Activated CD4-positive, CD25-positive, alpha-beta regulatory T cell (primary cell): ENCODE data around the gene PLEKHG4B.

Experiments
- DNase-seq, 4 experiments: peaks; one replicate each; lab custom pipeline; 2025; lab: John Stamatoyannopoulos, UW

The PLEKHG4B gene

DNA sequence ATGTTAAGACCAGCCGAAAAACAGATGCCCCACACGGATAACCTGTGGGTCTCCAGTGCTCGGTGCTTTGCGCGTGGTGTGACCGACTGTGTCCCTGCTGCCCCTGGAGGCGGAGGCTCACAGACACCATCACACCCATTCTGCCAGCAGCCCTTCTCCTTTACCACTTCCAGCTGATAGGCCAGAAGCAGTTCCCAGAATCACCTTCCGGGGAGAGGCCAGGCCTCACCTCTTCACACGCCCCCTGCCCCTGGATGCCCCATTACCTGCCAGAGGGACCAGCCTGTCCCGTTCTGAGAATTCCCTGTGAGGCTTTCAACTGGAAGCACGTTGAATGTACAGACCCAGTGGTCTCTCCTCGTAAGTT is 77.7 kb downstream of the PLEKHG4B start:
- DNase-seq = no peak

DNA sequence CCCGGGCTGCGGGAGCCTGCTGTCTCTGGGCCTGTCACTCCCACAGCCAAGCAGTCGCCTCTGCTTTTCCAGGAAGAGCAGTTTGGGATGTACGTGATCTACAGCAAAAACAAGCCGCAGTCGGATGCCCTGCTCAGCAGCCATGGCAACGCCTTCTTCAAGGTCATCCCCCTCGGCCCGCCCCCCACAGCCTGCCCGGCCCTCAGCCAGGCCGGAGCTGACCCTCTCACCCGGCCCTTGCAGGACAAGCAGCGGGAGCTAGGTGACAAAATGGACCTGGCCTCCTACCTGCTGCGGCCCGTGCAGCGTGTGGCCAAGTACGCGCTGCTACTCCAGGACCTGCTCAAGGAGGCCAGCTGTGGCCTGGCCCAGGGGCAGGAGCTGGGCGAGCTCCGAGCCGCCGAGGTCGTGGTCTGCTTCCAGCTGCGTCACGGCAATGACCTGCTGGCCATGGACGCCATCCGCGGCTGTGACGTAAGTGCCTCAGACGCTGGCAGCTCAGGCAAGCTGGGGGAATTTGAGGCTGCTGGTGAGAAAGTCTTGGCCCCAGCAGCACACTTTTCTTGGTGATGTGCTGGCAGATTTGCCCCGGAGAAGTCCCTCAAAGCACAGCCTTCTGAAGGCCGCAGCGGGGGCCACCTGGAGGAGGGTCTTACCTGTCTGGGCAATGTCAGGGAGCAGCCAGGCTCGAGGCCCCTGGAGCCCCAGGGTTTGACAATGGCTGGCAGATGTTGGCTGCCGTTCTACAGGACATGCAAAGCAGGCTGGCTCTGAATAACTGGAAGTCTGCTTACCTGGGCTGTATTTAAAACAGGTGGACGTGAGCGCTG is 79.2 kb downstream of the PLEKHG4B start:
- DNase-seq = no peak

DNA sequence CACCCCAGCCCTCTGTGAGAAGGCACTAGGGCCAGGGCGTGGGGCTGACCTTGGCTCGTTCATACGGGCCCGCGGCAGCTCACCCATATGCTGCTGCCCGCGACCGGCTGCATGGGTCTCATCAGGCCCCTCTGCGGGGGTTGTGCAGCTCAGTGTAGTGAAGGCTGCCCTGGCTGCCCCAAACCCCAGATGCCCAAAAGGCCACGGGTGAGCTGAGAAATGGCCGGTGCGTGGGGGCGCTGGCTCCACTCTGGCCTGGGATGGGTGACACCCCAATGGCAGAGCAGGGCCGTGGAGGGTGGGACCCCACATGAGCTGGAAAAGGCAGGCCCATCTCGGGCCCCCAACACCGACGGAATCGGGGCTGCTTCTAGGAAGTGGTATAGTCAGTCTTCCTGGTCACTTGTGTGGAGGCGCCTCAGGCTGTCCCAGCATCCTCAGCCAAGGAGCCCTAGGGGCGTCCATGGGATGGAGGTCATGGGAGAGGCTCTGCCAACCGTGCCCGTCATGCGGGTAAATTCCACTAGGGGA is 79.9 kb downstream of the PLEKHG4B start:
- DNase-seq = no peak

DNA sequence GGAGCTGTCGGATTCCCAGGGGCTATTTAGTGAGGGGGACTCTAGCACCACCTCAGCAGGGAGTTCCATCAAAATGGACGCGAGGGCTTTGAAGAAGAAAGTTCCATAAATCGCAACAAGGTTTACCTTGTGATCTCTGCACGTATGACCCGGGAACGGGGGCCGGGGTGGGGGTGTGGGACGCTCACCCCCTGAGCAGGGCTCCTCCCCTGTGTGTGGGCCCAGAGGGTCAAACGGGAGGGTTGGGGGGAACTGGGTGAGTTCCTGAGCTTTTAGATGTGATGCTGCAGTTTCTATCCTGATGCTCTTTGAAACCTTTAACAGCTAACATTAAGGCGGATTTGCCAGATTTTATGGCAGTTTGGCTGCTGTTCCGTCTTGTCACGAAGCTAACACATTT is 80.5 kb downstream of the PLEKHG4B start:
- no peak for DNase-seq

DNA sequence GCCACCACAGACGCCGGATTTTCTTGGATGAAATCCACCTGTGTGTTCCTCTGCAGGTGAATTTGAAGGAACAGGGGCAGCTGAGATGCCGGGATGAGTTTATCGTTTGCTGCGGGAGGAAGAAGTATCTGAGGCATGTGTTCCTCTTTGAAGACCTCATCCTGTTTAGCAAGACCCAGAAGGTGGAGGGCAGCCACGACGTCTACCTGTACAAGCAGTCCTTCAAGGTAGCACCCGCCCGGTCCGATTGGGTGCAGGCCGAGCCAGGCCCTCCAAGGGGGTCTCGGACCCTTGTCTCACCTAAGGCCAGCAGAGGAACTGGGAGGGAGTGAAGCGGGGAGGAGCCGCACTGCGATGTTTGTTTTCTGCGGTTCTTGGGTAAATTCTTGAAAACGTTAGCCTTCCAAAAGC is 80.9 kb downstream of the PLEKHG4B start:
- DNase-seq = no peak

DNA sequence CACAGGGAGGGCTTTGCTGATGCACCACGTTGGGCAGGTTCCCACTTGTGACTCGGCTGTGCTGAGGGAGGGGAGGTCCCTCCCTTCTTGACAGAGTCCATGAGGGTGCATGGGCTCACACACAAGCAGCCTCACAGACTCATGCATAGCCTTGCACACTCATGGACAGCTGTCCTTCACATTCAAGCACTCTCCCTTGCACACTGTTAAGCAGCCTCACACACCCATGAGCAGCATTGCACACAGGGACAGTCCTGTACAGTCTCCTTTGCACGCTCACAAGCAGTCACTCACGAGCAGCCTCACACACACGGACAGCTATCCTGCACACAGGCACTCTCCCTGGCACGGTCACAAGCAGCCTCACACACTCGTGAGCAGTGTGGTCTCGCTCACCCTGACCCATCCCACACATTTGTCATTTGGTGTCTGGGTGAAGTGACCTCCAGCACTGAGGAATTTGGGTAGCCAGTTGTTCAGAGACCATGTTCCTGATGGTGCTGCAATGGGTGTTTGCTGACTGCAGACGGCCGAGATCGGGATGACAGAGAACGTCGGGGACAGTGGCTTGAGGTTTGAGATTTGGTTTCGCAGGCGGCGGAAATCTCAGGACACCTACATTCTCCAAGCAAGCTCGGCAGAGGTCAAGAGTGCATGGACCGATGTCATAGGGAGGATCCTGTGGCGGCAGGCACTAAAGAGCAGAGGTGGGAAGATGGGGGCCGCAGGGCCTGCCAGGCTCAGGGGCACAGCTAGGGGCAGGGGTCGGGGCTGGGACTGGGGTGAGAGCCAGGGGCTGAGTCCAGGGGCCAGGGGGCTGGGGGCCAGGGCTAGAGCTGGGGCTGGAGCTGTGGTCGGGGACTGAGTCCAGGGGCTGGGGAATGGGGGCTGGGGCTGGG is 81.7 kb downstream of the PLEKHG4B start:
- no peak for DNase-seq

DNA sequence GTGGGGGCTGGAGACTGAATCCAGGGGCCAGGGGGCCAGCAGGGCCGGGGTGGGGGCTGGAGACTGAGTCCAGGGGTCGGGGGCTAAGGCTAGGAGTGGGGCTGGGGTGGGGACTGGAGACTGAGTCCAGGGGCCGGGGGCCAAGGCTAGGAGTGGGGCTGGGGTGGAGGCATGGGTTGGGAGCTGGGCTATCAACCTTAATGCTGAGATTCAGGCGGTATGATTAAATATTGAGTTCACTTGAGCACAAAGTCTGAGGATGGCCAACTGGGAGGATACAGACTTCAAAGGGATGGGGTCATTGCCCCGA is 82.3 kb downstream of the PLEKHG4B start:
- no peak for DNase-seq

DNA sequence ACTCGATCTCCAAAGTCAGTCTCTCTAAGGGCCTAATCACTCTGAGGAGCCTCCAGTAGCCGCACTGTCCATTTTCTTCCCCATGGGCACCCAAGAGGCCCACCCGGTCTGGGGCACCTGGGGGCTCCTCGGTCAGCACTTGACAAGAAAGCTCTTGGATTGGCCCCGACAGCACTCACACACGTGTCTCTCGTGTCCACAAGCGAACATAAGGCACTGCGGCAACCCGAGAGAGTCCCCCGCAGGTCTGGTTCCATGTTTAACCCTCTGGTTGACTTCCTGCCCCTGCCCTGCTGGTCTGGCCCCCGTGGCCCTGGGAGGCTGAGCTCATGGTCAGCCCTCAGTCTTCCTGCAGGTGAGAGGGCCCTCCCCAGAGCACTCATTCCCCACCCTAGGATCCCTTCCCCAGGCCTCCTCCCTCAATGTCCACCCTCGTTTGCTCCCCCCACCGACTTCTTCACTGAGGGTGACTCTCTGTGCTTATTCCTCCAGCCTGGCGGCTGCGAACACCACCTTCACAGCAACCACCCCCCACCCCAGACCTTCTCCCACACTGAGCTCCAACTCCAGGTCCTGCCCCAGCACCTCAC is 83.0 kb downstream of the PLEKHG4B start:
- no peak for DNase-seq

DNA sequence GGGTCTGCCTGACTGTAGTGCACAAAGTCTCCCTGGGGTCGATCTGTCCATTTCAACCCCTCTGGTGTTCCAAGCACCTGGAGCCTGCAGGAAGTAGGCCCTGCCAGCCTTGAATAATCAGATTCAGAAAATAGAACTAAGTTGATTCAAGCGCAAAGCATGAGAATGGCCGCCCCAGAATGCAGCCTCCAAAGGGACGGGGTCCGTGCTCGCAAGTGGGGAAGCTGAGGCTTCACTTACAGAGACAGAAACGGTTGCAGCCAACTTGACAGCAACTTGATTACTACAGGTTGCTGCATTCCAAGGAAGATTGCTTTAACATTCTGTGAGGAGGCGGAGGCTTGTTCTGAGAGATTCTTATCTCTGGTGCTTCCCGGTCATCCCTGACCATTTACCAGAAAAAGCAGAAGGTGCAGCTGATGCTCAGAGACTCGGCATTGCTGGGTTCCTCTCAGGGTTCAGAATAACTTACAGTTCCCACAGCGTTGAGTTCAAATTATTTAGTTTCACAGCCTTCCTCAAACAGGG is 84.4 kb downstream of the PLEKHG4B start:
- DNase-seq = no peak

DNA sequence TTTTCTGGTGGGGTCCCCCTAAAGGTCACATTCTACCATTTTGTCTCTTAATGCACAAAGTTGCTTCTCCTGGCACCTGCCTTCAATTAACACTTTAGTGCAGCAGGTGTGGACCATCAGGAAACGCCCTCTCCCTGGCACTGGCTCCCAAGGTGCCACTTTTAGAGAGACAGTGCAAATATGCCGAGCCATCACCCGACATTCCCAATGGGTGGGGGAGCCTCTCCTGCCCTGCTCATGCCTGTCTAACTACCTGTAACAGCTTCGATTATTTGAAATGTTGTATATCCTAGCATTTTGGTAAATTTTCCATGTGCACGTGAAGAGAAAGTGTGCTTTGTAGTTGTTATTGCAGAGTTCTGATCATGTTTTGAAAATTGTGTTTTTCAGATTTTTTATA is 86.1 kb downstream of the PLEKHG4B start:
- no peak for DNase-seq

DNA sequence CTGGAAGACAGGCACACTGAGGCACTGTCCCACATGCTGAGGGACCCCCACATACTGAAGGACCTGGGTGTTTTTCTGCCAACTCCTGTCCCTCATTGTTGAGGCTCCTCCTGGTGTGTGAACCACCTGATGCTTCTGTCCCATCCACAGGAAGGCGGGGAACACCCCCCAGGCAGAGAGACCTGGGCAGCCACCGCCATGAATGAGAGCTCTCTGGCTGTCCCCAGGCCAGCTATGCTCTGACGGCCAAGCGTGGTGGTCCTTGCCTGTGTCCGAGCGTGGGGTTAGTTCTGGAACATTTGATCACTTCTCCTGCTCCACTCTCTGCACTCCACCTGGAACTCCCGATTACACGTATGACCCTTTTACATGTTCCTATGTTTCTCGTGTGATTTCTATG is 87.4 kb downstream of the PLEKHG4B start:
- no peak for DNase-seq

DNA sequence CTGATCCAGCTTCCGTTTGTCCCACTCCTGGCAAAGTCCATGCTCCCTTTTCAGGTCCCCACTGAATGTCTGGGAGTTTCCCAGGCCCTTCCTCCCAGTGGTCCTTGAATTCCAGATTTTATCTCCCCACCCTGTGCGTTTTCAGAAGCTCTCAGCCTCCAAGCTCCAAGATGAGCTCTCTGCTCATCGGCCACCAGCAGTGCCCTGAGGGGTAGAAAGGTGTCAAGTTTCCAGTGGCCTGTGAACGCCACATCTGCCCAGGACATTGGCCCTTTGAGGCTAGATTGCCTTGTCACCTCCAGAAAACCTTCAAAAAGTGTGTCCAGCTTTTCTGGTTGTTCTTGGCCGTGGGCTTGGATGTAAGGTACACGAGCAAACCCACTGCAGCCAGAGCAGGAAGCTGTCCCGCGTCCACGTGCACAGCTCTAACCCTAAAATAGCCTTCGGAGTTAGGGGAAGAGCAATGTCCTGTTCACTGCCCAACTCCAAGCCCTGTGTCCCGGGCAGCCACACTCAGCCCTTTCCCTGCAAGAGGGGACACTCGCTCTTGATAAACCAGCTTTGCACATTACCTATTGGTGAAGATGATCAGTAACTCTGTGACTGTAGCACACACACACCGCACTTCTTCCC is 88.4 kb downstream of the PLEKHG4B start:
- DNase-seq = no peak

DNA sequence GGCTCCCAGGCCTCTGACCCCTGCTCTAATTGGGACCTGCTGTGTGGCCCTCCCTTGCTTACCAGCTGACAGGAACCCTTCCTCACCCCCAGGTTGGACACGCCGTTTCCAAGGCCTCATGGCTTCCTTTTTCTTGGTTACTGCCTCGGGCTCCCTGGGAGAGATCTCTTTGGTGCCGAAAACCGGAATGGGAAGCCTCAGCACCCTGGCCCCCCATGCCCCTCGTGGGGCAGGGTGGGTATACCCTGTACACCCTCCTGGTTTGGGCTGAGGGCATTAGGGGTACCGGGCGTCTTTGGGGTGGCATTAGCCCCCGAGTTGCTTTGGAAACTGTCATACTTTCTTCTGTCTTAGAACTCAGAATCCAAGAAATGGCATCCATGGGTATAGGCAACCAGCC is 89.2 kb downstream of the PLEKHG4B start:
- DNase-seq = no peak

DNA sequence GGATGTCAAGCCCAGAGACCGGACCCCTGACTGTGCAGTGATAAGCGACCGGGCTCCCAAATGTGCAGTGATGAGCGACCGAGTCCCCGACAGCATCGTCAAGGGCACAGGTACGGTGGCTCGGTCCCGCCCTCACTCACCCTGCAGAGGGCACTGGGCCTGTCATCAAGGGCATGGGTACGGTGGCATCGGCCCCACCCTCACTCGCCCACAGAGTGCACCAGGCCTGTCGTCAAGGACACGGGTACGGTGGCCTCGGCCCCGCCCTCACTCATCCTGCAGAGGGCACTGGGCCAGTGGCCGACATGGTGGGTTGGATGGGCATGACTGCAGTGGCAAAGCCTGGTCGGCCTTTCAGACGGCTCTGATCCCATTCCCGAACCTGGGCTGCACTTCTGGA is 89.6 kb downstream of the PLEKHG4B start:
- DNase-seq = no peak

DNA sequence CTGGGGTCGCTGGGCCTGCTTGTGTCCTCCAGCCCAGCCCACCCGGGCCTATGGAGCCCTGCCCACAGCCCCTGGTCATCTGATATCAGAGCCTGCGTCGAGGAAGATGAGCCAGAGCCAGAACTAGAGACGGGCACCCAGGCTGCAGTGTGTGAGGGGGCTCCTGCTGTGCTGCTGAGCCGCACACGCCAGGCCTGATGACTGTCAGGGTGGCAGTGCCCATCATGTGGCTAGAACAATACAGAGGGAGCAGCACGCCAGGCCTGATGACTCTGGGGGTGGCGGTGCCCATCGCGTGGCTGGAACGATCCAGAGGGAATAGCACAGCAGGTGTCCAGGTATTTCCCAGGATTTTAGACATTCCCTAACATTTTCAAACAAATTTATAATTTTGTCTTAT is 90.2 kb downstream of the PLEKHG4B start:
- no peak for DNase-seq

DNA sequence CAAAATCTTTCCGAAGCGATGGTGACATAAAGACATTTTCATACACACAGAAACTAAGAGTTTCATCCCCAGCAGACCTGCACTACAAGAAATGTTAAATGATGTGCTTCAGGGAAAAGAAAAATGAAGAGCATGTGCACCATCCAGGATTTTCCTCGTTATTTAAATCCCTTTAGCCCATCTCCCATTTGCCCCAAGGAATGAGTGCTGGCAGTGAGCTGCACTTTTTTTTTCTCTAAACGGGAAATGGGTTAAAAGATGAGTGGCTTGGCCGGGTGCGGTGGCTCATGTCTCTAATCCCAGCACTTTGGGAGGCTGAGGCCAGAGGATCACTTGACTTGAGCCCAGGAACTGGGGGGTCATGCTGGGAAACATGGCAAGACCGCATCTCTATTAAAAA is 92.5 kb downstream of the PLEKHG4B start:
- no peak for DNase-seq

DNA sequence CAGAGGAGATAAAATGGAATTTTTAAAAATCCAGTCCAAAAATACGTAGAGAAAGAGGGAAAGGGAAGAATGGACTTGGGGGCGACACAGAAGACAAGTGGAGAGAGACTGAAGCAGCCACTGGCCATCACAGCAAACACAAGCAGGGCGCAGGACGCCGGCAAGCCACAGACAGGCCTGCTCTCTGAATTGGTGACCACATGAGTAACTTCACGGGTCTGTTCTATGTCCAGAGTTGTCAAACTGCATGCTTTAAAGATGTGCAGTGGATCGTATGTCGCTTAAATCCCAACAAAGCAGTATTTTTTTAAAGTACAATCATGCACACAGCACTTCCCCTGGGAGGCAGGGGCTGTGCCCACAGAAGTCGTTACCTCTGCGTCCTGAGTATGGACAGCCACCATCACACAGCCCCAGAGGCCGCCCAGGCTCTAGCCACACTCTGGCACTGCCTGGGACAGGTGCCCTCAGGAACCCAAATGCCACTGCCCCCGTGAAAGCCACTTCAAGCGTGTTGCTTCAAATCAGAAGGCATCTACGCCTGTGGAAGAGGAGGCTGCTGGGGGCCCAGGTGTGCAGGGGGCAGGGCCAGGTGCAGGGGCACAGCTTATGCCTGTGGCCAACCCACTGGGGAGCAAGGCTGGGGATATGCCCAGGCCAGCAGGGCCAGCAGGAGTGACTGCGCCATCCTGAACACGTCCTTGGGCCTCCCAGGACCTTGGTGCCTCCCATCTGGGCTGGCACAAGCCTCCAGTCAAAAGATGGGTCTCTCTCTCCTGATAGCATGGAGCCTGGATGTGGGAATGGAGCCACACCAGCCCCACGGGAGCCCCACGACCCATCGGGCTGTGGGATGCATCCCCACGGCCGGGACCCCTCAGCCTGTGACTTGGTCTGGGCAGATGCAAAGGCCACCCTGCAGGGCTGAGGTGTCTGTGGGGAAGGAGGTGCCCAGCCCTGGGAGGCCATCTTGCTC is 93.4 kb downstream of the PLEKHG4B start:
- DNase-seq = no peak

DNA sequence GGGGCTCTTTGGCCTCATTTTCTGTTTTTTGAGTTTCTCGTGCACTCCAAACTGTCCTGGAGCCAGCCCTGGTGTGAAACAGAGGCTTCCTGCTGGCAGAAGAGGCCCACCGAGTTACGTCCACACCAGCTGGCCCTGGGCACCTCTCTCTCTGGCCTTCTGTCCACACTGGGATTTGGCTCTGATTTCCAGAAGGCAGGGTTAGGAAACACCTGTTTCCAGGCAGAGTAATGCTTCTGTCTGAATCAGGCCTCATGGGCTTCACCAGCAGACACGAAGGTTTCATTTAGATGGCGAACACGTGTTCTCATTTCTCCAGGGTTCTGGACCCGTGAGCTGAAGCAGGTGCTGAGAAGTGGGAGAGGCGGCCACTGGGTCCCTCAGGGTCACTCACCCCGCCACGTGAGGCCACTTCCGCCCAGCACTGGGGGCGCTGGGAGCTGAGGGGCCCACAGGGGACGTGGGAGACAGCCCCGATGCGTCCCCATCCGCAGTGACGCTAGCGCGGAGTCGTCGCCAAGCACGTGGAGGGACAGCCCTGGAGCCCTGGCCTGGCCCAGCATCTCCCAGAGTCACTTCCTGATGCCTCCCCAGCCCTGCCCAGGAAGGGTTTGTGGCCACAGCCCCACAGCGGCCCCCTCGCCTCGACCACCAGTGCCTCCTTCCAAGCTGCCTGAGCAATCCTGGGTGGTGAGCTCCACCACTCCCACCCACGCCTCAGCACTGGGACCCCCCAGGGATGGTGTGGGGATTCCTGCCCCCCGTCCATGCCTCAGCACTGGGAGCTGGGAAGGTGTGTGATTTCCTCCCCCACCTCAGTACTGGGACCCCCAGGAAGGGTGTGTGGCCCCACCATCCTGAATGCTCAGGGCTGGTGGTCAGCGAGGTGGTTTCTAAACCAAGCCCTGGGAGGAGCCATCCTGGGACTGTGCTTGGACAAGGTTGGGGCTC is 94.4 kb downstream of the PLEKHG4B start:
- no peak for DNase-seq

DNA sequence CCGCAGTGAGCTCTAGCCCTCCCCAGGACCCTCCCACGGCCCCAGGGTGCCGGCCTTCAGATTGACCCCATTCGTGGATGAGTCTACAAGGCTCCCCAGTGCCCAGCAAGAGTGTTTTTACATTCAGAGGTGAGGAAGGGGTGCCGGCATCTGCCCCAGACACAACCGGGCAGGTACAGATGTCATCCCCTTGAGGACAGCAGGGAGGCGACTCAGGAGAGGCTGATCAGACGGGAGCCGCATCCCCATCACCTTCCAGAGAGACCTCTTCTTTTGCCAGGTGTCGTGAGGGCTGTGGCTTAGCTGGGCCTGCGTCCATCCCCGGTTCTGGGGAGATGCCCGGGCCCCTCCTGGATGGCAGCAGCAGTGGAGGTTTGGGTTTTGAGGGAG is 95.1 kb downstream of the PLEKHG4B start:
- DNase-seq = no peak
